A673 (cell line): ENCODE results near the gene ADAM10. TPM values are rescaled to one million over a fixed set of nuclear protein-coding genes. Genes with fewer than 3 reads are reported as not detected.

Experiments used
- BruUV-seq: library from RNA; stranded (reverse); fragments of 400-500 nt; replicated peaks from 2 replicates; lab custom pipeline; 2021; lab: Mats Ljungman, UMichigan
- CTCF ChIA-PET: fragments of 300-600 bp; sonication (Branson Sonifier 250); formaldehyde crosslinking; loops from one replicate; lab custom pipeline; 2022; ENCODE audit warnings: antibody characterized with exemption; lab: Charles Lee
- POLR2A ChIA-PET: fragments of 300-600 bp; sonication (Branson Sonifier 250); formaldehyde crosslinking; loops from one replicate; lab custom pipeline; 2022; ENCODE audit warnings: antibody characterized with exemption; ENCODE audit not compliant: low non-redundant PET; lab: Charles Lee
- DNase-seq: peaks from one replicate; pipeline ENCODE4 v3.0.0-alpha.2; 2015; ENCODE audit warnings: low spot score
- H3K27ac ChIP-seq: fragments of 200-600 bp; sonication (generic); 2 replicates; pipeline ENCODE4 v1.5.1; 2016; ENCODE audit warnings: mixed run types, low read depth, mild to moderate bottlenecking, mixed read lengths, antibody characterized with exemption, low read length; ENCODE audit not compliant: poor library complexity, severe bottlenecking
- H3K27me3 ChIP-seq: fragments of 200-600 bp; sonication (generic); replicated peaks from 2 replicates; pipeline ENCODE4 v1.6.1; 2017; ENCODE audit warnings: mixed run types, low read depth, mild to moderate bottlenecking, mixed read lengths, antibody characterized with exemption, low read length; ENCODE audit not compliant: insufficient read depth, poor library complexity
- H3K36me3 ChIP-seq: fragments of 200-600 bp; sonication (generic); 2 replicates; pipeline ENCODE4 v1.6.1; 2016; ENCODE audit warnings: mixed run types, mild to moderate bottlenecking, mixed read lengths, antibody characterized with exemption, low read length; ENCODE audit not compliant: insufficient read depth, poor library complexity, severe bottlenecking
- H3K4me1 ChIP-seq: fragments of 200-600 bp; sonication (generic); 2 replicates; pipeline ENCODE4 v1.6.1; 2017; ENCODE audit warnings: mixed run types, mild to moderate bottlenecking, mixed read lengths, antibody characterized with exemption, low read length; ENCODE audit not compliant: insufficient read depth, poor library complexity, severe bottlenecking
- H3K4me3 ChIP-seq: fragments of 200-600 bp; sonication (generic); 2 replicates; pipeline ENCODE4 v1.5.1; 2016; ENCODE audit warnings: low read depth, mixed run types, mild to moderate bottlenecking, mixed read lengths, low read length; ENCODE audit not compliant: poor library complexity, severe bottlenecking
- H3K9me3 ChIP-seq: fragments of 200-600 bp; sonication (generic); 2 replicates; pipeline ENCODE4 v1.6.1; 2016; ENCODE audit warnings: mixed run types, low read depth, mild to moderate bottlenecking, mixed read lengths, antibody characterized with exemption, low read length; ENCODE audit not compliant: poor library complexity, severe bottlenecking
- EZH2 ChIP-seq: fragments of 200-600 bp; sonication (generic); IDR thresholded peaks from 2 replicates; pipeline ENCODE4 v1.6.1; 2017; ENCODE audit warnings: borderline replicate concordance, low read depth, mild to moderate bottlenecking, mixed read lengths, antibody characterized with exemption, low read length; ENCODE audit not compliant: poor library complexity, severe bottlenecking
- intact Hi-C: fragments of 100-400 bp; cut with micrococcal nuclease; formaldehyde crosslinking; loops from one replicate; pipeline ENCODE4 v1.10.0; 2022; ENCODE audit not compliant: unreplicated experiment
- total RNA-seq: library from RNA; stranded (reverse); gene quantifications from 2 replicates; pipeline ENCODE4 v1.2.3, GENCODE V29; 2021
- TF ChIP-seq, protein P1 (sequence below): fragments of 300-800, 200-600 bp; sonication (generic); conservative IDR thresholded peaks from 2 replicates; pipeline ENCODE4 v1.5.1; 2017; ENCODE audit warnings: low read depth, mild to moderate bottlenecking, antibody characterized with exemption, low read length, moderate library complexity, mixed read lengths

ADAM10 gene
- total RNA-seq, 1 experiment from 2014 or later, result 130 TPM

- Histone ChIP-seq H3K4me1 (no peaks in the 10 kb centered on the region), H3K27me3 (no peaks in the 10 kb centered on the region), H3K36me3 (peaks cover 6% of the 10 kb centered on the region), H3K27ac (no peak overlapping the region), H3K4me3 (no peak overlapping the region), H3K9me3 (peaks cover 3% of the 10 kb centered on the region)
- intact Hi-C loops, result no loop called here
- ChIA-PET CTCF (no interaction called here), POLR2A (no interaction called here)
- TF ChIP-seq, protein P1, sequence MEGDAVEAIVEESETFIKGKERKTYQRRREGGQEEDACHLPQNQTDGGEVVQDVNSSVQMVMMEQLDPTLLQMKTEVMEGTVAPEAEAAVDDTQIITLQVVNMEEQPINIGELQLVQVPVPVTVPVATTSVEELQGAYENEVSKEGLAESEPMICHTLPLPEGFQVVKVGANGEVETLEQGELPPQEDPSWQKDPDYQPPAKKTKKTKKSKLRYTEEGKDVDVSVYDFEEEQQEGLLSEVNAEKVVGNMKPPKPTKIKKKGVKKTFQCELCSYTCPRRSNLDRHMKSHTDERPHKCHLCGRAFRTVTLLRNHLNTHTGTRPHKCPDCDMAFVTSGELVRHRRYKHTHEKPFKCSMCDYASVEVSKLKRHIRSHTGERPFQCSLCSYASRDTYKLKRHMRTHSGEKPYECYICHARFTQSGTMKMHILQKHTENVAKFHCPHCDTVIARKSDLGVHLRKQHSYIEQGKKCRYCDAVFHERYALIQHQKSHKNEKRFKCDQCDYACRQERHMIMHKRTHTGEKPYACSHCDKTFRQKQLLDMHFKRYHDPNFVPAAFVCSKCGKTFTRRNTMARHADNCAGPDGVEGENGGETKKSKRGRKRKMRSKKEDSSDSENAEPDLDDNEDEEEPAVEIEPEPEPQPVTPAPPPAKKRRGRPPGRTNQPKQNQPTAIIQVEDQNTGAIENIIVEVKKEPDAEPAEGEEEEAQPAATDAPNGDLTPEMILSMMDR, result no peak
- TF ChIP-seq EZH2, result no peak
- DNase-seq, result no peak
- BruUV-seq, result no TSS peak
Measured at GRCh38 chr15:58608129-58608590, 141.3 kb downstream of the ADAM10 start.

DNA sequence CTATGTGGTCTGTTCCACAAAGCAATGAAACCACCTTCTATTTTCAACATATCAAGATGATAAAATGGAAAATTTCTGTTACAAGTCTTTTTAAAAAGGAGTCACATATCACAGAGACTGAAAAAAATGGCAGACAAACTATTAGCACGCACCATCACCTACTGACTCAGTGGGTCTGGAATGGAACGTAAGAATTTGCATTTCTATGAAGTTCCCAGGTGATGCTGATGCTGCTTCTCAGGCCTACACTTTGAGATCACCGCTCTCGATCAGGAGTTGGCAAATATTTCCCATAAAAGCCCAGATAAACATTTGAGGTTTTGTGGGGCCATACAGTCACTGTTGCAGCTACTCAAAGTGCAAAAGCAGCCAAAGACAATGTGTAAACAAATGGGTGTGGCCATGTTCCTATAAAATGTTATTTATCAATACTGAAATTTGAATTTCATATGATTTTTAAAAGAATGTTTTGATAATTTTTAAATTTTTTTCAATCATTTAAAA is 142.9 kb downstream of the ADAM10 start:
- no peak for DNase-seq
- ChIA-PET CTCF (no interaction called here), POLR2A (no interaction called here)
- Histone ChIP-seq H3K27me3 (no peaks in the 10 kb centered on the region), H3K36me3 (peaks cover 6% of the 10 kb centered on the region), H3K4me1 (no peaks in the 10 kb centered on the region), H3K4me3 (no peak overlapping the region), H3K27ac (no peak overlapping the region), H3K9me3 (no peaks in the 10 kb centered on the region)
- intact Hi-C loops, result no loop called here
- BruUV-seq, result no TSS peak
- no peak for TF ChIP-seq EZH2
- TF ChIP-seq, protein P1, result no peak

- H3K9me3 ChIP-seq, result no peaks in the 10 kb centered on the region
- POLR2A ChIA-PET, result no interaction called here
- peaks cover 6% of the 10 kb centered on the region for H3K36me3 ChIP-seq
- intact Hi-C loops, result no loop called here
- no peaks in the 10 kb centered on the region for H3K27me3 ChIP-seq
- H3K4me3 ChIP-seq, result no peak overlapping the region
- no TSS peak for BruUV-seq
- no peak for DNase-seq
- no peak overlapping the region for H3K27ac ChIP-seq
- no peaks in the 10 kb centered on the region for H3K4me1 ChIP-seq
- no peak for TF ChIP-seq EZH2
- TF ChIP-seq, protein P1, result no peak
- CTCF ChIA-PET, result interaction anchor here (0.5 kb wide), 1 partner anchor 179 kb away, joined by 7 read pairs; no protein-coding TSS in a partner anchor
Measured at GRCh38 chr15:58605931-58606530, 143.5 kb downstream of the ADAM10 start.
